ENCODE results near the gene CFC1B.
"Not testable (repeated sequence)": the region's sequence is repeated elsewhere in the genome, so short reads cannot be mapped to it uniquely, and the experiment has no call there.

CFC1B gene

DNA sequence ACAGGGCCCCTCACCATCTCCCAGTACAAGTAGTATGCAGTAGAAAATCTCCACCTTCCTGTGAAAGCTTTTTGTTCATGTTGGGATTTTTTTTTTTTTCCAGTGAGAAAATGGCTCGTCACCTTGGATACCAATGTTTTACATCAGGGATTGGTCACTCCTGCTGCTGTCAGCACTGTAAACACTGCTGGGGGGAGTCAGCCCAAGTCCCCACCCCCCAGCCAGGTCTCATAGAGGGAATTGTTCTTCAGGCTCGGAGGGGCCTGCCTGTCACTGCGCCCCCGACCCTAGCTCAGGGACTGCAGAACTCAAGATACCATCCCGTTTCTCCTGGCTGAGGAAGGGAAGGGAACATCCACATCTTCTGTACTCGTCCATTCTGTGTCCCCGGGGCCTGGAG is at the start of gene CFC1B:
CFC1B (plus strand) TSS at position 231 of the 400 bp plus-strand sequence. CDS start 263 bp downstream, outside the sequence.
- DNase-seq; in situ Hi-C loops (cut with HindIII; ENCODE audit: low pct_ligation_motif_present, low pct_unique_long_range_greater_than_20kb, low sequenced_read_pairs): not testable (repeated sequence)

DNA sequence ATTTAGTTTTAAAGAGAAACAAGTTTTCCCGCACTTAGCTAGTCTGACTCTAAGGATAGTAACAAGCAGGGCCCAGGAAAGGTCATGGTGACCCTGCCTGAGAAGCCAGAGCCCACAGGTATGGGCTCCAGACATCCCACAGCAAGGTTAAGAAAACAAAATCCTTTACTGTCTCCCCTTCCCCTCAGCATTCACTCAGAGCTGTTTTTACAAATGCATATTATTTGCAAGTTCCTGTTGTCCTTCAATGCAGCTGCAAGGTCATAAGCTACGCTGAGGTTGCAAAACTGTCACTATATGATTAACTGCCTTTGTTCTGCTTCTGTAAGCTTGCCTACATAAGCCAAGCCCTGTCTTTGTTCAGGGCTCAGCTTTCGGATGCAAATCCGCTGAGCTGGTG is 29.9 kb upstream of the CFC1B start:
- in situ Hi-C loops (cut with HindIII; ENCODE audit: low pct_ligation_motif_present, low pct_unique_long_range_greater_than_20kb, low sequenced_read_pairs); DNase-seq: not testable (repeated sequence)

- DNase-seq; in situ Hi-C loops (cut with HindIII; ENCODE audit: low pct_ligation_motif_present, low pct_unique_long_range_greater_than_20kb, low sequenced_read_pairs): not testable (repeated sequence)
Measured at GRCh38 chr2:130509228-130509627, 11.8 kb upstream of the CFC1B start, which contains the start of gene POTEI. TSS of gene POTEI (minus strand) at chr2:130509328. CDS start at chr2:130509235, 93 bp downstream.

DNA sequence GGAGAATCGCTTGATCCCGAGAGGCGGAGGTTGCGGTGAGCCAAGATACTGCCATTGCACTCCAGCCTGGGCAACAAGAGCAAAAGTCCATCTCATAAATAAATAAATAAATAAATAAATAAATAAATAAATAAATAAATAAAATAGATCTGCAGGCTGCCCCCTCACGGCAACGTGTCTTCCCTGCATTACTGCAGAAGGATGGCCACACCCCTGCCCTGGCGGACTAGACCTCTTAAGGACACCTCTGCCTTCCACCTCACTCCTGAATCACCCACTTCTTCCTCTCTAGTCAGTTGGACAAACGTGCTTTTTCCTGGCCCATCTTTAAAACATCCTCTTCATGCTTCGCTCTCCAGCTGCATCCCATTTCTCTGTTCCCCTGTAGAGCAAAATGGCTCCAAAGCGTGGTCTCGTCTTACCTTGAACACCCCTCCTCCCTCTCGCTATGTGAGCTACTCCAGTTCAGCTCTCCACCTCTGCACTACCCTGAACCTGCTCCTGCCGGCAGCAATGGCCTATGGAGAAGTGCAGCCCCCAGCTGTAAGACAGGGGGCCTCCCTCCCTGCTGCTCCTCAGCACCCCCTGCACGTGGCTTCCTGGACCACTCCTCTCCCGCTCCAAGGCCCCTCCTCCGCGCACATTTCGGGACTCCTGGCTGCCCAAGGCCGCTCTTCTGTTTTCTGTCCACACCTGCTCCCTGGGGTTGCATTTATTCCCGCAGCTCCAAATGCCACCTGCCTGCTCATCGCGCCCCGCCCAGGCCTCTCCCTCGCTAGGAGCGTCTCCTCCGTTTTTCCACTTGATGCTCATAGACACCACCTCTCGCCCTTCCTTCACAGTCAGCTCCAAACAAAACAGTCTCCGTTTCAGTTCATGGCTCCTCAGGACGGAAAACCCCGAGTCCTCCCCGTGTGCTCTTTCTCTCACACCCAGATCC is 9.9 kb upstream of the CFC1B start:
- in situ Hi-C loops (cut with HindIII; ENCODE audit: low pct_ligation_motif_present, low pct_unique_long_range_greater_than_20kb, low sequenced_read_pairs); DNase-seq: not testable (repeated sequence)

DNA sequence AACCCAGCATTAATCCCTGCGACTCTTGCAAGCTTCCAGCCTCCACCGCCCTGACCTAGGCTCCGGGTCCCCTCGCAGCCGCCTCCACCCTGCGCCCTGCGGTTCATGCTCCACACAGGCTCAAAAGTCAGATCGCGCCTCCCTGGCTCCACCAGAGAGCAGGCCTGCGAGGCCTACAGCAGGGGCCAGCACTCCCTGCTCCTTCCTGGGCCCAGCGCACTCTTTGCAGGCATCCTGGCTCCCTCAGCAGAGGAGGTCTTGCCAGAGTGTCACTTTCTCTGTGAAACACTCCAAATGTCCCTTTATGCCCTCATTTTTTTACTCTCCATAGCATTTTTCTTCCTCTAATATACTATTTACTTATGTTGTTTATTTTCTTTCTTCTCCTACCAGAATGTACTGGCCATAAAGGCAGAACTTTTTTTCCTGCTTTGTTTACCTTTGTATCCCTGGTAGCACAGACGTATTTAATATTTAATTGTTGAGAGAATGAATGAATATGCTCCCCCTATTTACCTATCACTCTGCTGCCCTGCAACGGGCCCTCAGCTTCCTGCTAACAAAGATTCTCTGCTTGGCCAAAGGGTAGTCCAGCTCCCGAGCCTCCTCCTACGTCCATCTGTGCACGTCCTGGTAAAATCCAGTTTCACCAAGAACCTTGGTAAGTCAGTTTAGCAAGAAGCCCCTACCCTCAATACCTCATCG is 9.1 kb upstream of the CFC1B start:
- DNase-seq: not testable (repeated sequence)

GRCh38 chr2:130518516-130519106 is 2.4 kb upstream of the CFC1B start:
- DNase-seq; in situ Hi-C loops (cut with HindIII; ENCODE audit: low pct_ligation_motif_present, low pct_unique_long_range_greater_than_20kb, low sequenced_read_pairs): not testable (repeated sequence)

More for the DNA sequence above, 9.1 kb upstream of the CFC1B start:
- in situ Hi-C loops (cut with HindIII; ENCODE audit: low pct_ligation_motif_present, low pct_unique_long_range_greater_than_20kb, low sequenced_read_pairs): not testable (repeated sequence)

DNA sequence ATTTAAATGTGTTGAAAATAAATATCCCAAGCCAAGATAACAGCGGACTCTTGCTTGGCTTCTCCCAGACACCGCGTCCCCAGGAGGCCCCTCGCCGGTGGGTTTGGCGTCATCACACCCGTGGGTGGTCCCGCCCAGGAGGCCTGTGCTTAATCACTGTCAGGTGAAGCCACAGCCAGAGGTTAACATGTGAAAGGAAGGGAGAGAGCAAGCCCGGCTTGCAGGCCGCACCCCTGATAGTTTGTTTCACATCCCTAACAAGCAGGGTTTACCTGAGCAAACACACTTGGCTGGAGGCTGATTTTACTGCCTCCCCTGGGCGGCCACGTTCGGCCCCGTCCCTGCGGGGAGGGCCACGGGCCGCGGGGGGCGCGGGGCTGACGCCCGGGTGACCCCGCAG is 1.4 kb downstream of the CFC1B start:
- in situ Hi-C loops (cut with HindIII; ENCODE audit: low pct_ligation_motif_present, low pct_unique_long_range_greater_than_20kb, low sequenced_read_pairs); DNase-seq: not testable (repeated sequence)

DNA sequence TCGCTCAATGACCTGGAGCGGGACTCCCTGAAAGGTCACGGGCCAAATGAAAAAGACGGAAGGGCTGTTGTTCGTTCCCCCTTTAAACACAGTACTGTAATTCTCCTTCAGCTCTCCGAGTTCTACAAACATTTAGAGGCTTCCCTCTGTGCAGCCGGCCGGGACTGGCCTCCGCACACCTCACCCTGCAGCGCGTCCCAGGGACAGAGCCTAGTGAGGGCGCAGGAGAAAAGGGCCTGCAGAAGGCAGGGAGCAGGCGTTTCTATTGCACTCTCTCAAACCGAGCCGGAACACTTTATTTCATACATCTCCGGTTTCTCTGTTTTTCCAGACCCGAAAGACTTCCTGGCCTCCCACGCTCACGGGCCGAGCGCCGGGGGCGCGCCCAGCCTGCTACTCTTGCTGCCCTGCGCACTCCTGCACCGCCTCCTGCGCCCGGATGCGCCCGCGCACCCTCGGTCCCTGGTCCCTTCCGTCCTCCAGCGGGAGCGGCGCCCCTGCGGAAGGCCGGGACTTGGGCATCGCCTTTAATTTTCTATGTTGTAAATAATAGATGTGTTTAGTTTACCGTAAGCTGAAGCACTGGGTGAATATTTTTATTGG is 6.4 kb downstream of the CFC1B start:
- DNase-seq; in situ Hi-C loops (cut with HindIII; ENCODE audit: low pct_ligation_motif_present, low pct_unique_long_range_greater_than_20kb, low sequenced_read_pairs): not testable (repeated sequence)

DNA sequence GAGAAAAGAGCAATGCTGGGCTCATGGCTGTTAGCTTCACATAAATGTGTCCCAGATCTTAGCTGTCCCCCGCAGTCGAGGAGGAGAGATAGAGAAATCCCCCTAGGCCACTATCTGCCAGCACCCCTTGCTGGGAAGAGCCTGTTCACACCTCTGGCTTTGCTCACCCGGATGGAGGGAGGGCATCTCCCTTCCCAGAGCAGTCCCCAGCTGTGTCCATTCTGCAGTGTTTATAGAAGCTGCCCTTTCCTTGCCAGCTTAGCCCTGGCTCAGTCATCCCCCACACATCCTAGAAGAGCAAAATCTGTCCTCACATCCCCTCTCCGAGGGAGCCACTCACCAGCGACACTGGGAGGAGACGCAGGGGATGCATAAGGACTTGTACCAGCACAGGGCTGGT is 8.5 kb downstream of the CFC1B start:
- DNase-seq; in situ Hi-C loops (cut with HindIII; ENCODE audit: low pct_ligation_motif_present, low pct_unique_long_range_greater_than_20kb, low sequenced_read_pairs): not testable (repeated sequence)

GRCh38 chr2:130530212-130530611 is 9.2 kb downstream of the CFC1B start:
- in situ Hi-C loops (cut with HindIII; ENCODE audit: low pct_ligation_motif_present, low pct_unique_long_range_greater_than_20kb, low sequenced_read_pairs); DNase-seq: not testable (repeated sequence)

- in situ Hi-C loops (cut with HindIII; ENCODE audit: low pct_ligation_motif_present, low pct_unique_long_range_greater_than_20kb, low sequenced_read_pairs); DNase-seq: not testable (repeated sequence)
Measured at GRCh38 chr2:130531225-130531624, 10.2 kb downstream of the CFC1B start.

GRCh38 chr2:130531672-130532071 is 10.7 kb downstream of the CFC1B start:
- DNase-seq; in situ Hi-C loops (cut with HindIII; ENCODE audit: low pct_ligation_motif_present, low pct_unique_long_range_greater_than_20kb, low sequenced_read_pairs): not testable (repeated sequence)

DNA sequence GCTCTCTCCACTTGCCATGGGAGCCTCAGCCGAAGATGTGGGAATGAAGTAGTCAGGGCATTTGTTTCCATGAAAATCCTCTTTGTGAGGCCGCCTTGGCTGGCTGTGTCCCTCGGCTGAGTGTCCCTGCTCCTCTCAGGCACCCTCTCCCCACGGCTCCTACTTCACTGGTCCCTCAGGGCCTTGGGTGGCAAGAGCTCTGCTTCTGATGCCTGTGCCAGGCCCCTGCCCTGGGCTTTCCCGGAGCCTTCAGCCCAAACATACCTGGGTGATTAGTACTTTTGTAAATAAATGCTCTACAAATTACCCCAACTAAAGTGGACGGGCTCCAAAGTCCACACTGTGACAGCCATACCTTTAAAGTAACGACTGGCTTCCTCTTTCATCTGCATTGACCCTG is 15.6 kb downstream of the CFC1B start:
- in situ Hi-C loops (cut with HindIII; ENCODE audit: low pct_ligation_motif_present, low pct_unique_long_range_greater_than_20kb, low sequenced_read_pairs); DNase-seq: not testable (repeated sequence)

DNA sequence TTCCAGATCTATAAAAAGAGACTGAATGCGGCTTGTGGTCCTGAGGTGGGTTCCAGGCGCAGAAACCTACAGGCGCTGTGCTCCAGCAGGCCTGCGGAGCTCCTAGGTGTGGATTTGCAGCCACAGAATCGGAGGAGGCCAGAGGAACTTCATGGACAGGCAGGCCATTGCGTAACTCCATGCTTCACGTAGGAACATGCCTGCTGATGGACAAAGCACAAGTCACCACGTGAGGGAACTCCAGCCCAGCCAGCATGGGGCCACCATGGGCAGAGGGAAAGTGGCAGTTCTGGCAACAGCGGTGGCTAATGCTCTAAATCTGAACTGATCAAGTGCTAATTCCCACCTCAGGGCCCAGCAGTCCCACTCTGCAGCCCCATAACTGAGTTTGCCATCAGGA is 17.2 kb downstream of the CFC1B start:
- DNase-seq; in situ Hi-C loops (cut with HindIII; ENCODE audit: low pct_ligation_motif_present, low pct_unique_long_range_greater_than_20kb, low sequenced_read_pairs): not testable (repeated sequence)

DNA sequence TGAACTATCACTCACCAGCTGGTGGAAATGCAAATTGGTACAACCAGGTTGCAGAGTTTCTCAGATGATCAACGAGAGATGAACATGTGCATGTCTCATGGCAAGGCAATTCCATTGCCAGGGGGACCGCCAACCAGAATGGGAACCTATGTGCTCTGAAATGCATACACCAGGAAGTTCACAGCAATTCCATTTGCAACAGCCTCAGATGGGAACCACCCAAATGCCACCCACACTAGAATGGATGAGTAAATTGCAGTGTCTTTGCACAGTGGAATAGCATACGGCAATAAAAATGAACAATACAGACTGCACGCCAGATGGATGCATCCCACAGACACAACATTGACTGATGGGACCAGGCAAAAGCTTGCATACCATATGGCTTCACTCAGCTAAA is 21.8 kb downstream of the CFC1B start:
- in situ Hi-C loops (cut with HindIII; ENCODE audit: low pct_ligation_motif_present, low pct_unique_long_range_greater_than_20kb, low sequenced_read_pairs); DNase-seq: not testable (repeated sequence)

- DNase-seq; in situ Hi-C loops (cut with HindIII; ENCODE audit: low pct_ligation_motif_present, low pct_unique_long_range_greater_than_20kb, low sequenced_read_pairs): not testable (repeated sequence)
Measured at GRCh38 chr2:130543785-130544528, 22.9 kb downstream of the CFC1B start.

DNA sequence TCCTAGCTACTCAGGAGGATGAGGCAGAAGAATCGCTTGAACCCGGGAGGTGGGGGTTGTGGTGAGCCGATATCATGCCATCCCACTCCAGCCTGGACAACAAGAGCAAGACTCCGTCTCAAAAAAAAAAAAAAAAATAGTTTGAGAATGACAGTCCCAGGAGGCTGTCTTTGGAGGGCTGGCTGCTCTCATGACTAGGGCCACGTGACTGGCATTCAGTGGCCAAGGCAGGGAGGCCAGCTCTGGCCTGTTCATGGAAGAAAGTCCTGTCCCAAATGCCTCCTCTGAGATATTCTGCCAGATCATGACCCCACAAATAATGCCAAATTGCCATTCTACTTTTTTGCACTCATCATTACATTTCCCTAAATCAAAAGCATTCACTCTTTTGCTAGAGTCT is 24.0 kb downstream of the CFC1B start:
- in situ Hi-C loops (cut with HindIII; ENCODE audit: low pct_ligation_motif_present, low pct_unique_long_range_greater_than_20kb, low sequenced_read_pairs); DNase-seq: not testable (repeated sequence)

- DNase-seq; in situ Hi-C loops (cut with HindIII; ENCODE audit: low pct_ligation_motif_present, low pct_unique_long_range_greater_than_20kb, low sequenced_read_pairs): not testable (repeated sequence)
Measured at GRCh38 chr2:130548418-130548817, 27.4 kb downstream of the CFC1B start.
